GM19397 (cell line): ENCODE data around the gene ARGLU1.

Experiments
- ATAC-seq: cut with Tn5 transposase; IDR thresholded peaks from one replicate; pipeline ENCODE4 v1.9.1; 2021; ENCODE audit warnings: mild to moderate bottlenecking, moderate library complexity; ENCODE audit not compliant: unreplicated experiment

Gene ARGLU1

GRCh38 chr13:106503730-106504453 lies 64.0 kb downstream of the ARGLU1 start:
- ATAC-seq: no peak

DNA sequence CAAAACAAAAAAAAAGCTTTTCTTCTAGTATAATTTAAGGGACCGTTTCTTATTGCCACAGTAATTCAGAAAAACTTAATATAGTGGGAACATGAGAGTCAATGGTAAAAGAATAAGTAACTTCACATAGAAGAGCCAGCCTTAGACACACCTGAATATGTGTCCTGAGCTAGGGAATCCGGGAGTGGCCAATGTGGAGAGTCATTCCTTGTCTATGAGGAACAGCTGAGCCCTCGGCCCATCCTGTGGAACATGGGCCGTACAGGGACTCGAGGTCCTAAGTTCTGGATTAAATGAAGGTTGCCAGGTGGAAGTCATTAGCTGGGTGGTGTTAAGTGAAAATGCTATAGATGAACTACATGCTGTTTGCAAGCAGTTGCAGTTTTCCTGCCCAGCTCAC lies 64.7 kb downstream of the ARGLU1 start:
- no peak for ATAC-seq

GRCh38 chr13:106500445-106500844 lies 67.5 kb downstream of the ARGLU1 start:
- ATAC-seq: no peak

DNA sequence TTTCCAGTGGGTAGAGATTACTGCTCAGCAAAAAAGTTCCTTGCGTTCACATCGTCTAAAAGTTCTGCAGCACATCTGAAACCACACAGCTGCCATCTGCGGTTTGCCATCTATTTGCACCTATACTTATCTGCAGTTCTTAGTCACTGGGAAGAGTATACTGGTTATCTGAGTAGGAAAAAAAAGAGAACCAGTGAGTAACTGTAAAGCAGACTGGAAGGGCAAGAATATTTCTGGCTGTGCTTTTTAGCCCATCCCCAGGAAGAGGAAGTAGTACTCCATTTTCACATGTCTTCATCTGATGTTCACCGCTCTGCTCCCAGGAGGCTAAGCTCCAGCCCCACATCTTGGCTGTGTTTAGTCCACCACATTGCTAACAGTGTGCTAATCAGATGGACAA lies 68.0 kb downstream of the ARGLU1 start:
- ATAC-seq: peak; percentile 65

- ATAC-seq: no peak
Measured at GRCh38 chr13:106499113-106499512, 68.8 kb downstream of the ARGLU1 start.

DNA sequence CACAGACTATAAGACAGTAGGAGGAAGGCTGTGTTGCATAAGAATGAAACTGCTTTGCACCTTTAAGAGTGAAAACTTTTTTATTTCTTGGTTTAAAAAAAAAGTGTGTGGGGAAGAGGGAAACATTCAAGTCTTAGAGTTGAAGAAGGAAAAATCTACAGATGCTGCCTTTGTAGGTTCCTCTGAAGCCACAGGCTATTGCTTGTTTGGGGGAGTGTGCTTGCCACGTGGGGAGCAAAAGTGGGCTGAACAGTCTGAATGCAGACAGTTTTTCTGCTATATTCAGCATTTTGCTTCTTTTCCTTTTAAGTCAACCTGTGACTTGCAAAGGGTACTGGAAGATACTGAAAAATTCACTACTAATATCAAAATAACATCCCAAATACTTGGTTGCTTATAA lies 69.4 kb downstream of the ARGLU1 start:
- ATAC-seq: no peak

DNA sequence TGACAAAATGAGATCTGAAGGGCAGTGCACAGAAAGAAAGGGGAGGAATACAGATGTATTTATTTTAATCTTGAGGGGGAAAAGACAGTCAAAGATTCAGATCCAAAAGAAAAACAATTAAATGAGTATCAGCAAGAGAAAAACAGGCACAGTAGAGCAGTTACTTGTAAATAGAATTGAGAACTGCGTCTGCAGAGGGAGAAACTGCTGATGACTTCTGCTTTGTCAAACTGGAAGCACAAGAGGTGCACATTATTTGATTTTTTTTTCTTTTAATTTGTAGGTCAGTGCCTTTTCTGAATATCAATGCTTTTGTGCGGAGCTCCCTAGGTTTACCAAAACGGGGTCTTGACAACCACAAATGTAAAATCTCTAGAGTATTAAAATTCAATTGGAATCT lies 69.8 kb downstream of the ARGLU1 start:
- ATAC-seq: no peak

- ATAC-seq: no peak
Measured at GRCh38 chr13:106497079-106497478, 70.9 kb downstream of the ARGLU1 start.

GRCh38 chr13:106496072-106496997 lies 71.6 kb downstream of the ARGLU1 start:
- ATAC-seq: no peak

DNA sequence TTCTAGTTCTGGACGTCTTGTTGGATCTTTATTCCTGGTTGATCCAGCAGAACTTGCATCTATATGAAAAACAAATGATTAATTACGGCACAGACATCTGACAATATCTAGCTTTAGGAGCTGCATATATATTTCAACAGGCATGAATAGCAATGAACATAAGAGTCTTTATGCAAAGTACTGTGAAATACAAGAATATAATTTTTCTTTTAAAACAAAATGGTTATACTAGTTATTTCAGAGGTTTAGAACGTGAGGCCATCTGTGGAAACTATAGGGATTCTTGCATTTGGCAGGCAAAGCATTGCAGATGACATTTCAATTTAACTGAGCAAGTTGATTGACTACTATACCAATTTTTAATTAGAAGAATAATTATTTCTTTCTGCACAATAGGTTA lies 73.0 kb downstream of the ARGLU1 start:
- no peak for ATAC-seq

GRCh38 chr13:106494506-106494905 lies 73.4 kb downstream of the ARGLU1 start:
- no peak for ATAC-seq

- ATAC-seq: peak; percentile 83
Measured at GRCh38 chr13:106493533-106494220, 74.3 kb downstream of the ARGLU1 start.

- ATAC-seq: no peak
Measured at GRCh38 chr13:106492588-106493475, 75.1 kb downstream of the ARGLU1 start.

- ATAC-seq: no peak
Measured at GRCh38 chr13:106491928-106492587, 75.9 kb downstream of the ARGLU1 start.
